Stimulated activated CD4-positive, alpha-beta T cell treated with anti-CD3 and anti-CD28 coated beads, Interleukin-2, amount 100 ng/mL, for 24 hours (primary cell): ENCODE data around the gene GID8.

Experiments
- DNase-seq, 2 donors: peaks; one replicate each; pipeline ENCODE4 v3.0.0-alpha.2; 2020

The GID8 gene

DNA sequence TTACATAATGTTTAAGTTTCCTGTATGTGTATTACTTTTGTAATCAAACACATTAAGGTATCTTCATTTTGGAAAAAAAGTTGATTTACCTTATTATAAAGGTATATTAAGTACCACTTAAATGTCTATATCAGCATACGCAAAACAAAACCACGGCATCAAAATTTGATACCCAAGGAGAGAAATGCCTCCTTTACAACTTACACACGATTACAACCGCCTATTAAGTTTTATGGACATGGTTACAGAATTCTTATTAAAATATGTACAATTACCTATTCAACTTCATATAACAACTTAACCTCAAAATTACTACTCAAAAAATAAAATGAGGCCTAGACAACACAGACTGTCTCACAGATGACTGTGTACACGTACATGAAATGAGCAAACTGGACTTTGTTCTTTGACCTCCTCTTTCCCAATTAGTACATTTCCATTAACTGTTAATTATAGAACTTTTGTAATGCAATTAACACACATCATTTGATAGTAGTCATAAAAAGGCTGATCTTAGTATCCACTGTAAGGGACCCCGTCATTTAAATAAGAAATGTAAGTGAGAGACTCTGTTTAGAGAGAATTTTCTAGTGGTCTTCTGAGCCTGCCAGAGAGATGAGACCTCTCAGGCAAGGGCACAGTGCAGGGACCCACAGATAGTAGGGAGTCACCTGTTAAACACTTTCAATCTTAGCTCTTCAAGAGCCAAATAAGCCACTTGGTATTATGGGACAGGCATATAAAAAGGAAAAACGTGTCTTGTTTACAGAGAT lies 14.1 kb upstream of the GID8 start:
- DNase-seq: no peak

DNA sequence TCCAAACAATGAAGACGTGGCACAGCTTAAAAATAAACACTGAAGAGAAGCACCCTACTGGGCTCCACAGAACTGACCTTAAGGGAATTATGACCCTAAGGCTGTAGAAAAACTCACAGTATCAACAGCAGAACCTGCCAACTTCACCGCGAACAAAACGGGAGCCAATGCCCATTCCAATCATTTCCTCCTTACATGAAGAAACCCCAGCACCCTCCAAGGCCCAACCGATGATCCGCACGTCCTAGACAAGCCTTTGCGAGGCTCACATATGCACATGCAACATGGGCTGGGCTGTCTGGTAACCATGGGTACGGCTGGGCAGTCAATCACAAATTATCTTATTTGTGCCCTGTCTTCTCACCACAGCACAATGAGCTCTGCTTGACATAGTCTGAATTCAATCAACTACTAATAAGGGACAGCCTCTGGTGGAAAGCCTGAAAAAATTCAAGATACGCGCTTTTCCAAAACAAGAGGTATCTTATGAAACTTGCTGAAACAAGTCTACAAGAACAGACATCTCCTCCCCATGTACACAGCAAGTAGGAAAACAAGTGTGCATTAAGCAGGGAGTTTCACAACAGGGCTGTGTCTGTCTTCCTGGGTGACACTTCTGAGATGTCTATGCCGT lies 13.4 kb upstream of the GID8 start:
- peak in 1 of 2 donors; percentile 29 for DNase-seq

GRCh38 chr20:62925076-62925419 lies 12.9 kb upstream of the GID8 start:
- no peak for DNase-seq

DNA sequence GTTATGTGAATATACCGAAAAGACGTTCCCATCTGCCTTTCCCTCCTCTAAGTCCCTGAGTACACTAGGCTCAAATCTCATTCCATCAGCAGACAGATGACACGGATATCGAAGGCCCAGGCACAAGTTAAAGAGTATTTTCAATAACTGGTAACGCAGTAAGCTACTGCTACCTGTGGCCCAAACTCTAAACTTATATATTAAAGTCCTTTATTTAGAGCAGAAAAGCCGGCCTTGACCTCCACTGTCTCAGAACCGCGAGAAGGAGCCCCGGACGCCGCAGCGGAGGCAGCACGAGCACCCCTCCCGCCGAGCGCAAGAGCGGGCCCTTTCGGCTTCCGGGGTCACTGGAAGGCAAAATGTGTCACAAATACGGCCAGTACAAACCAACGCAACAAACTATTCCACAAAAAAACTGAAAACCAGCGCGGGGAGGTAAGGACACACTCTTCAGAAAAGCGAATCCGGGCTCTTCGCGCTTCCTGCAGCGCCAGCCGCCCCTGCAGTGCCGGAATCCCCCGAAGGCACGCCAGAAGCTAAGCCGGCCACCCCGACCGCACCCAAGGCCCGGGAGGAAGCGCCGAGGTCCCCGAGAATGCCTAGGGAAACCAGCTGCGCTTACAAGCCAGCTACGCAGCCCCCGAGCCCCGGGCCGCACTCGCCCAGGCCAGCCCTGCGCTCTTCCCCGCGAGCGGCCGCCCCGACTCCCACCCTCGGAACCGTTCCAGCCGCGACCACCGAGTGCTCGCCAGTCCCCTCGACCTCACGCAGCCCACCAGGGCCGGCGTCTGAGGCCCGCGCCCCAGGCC lies 12.3 kb upstream of the GID8 start:
- peak; percentile 55 to 60 for DNase-seq

GRCh38 chr20:62926229-62927127 lies 11.5 kb upstream of the GID8 start, which contains the start of gene DIDO1:
Gene DIDO1 (minus strand): TSS chr20:62926505.
- DNase-seq: peak; percentile 91 to 92

GRCh38 chr20:62927128-62927705 lies 10.7 kb upstream of the GID8 start:
- DNase-seq: no peak

- DNase-seq: no peak
These were observed 9.6 kb upstream of the GID8 start for GRCh38 chr20:62928246-62928939.

DNA sequence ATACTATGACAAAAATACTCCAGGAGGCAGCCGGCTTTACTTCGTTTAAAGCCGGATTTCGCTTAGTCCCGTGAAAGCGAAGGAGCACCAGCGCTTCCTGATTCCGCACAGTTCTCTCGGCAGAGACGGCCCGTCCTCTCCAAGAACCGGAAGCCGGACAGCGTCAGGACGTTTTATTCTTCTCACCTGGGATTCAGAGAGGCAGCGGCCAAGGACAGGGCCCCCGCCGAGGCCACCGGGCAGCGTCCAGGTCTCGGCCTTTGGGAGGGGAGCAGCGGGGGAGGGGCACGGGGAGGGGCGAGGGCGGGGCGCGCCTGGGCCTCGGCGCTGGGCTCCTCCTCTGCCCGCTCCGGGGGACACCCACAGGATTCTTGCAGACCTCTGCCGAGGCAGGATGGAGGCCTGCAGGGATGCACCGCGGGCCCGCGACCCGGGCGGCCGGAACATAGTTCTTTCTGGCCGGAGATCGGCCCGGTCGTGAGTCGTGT lies 8.9 kb upstream of the GID8 start:
- peak; percentile 61 to 66 for DNase-seq

DNA sequence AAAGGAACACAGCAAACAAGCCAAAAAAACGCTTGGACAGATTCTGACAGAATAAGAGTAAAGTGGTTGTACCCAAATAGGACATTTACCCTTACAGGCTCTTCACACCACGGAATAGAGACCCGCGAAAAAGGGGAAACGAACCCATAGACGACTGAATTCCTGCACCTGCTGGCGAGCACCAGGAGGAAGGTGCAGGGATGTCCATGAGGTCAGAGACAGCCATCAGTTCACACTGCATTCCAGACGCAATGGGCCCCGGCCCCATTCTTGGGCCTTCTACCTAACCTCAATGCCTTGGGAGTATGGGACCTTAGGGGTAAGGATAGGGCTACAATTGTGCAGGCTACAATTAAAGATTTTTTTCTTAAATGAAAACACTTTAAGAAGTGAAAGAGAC lies 6.5 kb upstream of the GID8 start:
- DNase-seq: no peak

DNA sequence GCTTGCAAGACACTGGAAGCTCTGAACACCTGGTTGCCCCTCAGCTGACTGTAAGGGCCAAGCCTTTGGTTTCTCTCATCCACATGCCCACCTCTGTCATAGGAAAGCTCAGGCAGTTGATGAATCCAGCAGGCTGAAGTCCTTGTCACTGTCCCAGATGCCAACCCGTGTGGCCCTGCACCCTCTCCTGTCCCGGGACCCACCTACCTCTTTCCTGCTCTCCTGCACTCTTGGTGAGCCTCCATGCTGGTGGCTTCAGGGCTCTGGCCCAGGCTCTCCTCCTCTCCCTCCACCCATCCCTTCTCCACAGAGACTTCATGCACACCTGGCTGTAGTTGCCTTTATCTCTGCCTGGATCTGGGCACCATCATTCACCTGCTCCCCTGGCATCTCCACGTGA lies 4.0 kb upstream of the GID8 start:
- no peak for DNase-seq

DNA sequence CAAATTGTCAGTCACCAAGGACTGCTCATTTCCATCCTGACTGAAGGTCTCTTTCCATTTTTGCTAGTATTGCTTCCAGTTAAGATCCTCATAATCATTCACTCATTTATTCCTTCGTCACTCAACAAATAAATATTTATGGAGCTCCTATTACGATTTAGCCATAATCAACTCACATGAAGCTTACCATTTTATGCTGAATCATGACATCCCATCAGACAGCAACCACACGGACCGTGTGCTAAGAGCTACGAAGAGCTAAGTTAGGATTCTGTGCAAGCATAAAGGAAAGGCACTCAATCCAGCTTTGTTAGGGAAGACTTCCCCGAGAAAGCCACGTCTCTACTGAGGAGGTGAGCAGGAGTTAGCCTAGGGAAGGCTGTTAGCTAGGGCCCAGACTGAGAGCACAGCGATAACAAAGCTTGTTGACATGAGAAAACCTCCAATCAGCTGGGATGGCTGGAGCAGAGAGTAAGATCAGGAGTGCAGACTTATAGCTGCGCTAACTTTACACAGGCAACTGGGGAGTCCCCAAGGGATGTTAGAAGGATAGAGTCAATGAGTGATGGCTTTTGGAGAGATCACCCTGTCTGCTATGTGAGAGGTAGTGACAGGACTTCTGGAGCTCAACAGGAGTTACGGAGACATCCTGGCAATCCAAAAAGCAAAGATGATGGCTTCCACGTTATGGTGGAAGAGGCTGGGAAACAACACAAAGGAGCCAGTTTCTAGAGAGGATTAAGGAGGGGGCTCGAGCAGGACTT lies 2.6 kb upstream of the GID8 start:
- DNase-seq: no peak

DNA sequence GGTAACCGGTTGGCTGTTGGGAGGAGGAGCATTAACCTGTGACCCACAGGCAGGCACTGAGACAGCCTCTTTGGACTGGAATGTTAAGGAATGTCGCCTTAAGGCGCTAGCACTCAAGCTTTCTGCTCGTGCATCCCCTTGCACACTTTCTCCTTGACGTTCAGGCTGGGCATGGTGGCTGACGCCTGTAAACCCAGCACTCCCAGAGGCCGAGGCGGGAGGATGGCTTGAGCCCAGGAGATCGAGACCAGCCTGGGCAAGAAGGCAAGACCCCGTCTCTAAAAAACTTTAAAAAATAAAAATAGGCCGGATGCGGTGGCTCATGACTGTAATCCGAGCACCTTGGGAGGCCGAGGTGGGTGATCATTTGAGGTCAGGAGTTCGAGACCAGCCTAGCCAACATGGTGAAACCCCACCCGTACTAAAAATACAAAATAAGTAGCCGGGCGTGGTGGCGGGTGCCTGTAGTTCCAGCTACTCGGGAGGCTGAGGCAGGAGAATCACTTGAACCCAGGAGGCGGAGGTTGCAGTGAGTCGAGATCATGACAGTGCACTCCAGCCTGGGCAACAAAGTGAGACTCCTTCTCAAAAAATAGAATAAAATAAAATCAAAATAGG lies 1.9 kb upstream of the GID8 start:
- no peak for DNase-seq

DNA sequence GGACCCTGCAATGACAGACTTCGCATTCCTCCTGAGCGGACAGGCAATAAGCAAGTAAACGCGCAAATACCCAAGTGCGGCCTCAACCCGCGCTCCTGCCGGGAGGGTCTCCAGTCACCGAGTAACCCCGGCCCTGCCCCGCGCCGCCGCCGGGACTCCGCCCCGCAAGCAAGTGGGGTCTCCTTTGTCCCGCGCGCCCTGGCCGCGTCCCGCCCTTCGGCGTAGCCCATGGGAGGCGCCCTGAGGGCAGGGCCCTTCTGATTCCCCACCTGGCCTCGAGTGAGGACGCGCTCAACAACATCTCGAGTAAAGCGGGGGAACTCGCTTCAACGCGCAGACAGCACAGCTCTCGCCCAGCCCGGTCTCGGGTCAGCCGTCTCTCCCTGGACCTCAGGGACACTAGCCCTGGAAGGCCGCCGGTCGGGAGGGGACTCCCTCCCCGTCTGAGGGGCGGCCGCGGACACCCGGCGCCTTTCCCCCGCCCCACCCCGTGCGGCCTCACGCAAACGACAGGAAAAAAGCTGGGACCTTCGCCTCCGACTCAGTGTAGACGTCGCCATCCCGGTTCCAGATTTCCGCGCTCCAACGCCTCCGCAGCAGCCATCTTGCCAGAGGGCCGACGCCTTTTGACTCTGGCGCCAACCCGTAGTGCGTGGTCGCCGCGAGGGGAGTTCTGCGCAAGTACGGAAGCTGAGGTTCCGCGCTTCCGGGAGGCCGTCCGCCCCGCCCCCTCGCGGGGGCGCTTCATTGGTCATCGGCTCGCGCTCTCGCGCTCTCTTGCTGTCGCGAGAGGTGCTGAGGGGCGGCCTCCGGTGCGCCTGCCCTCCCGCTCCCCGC lies 461 bp upstream of the GID8 start:
- DNase-seq: peak; percentile 97 to 98

- DNase-seq: no peak
These were observed 2.9 kb downstream of the GID8 start for GRCh38 chr20:62940875-62941274.

DNA sequence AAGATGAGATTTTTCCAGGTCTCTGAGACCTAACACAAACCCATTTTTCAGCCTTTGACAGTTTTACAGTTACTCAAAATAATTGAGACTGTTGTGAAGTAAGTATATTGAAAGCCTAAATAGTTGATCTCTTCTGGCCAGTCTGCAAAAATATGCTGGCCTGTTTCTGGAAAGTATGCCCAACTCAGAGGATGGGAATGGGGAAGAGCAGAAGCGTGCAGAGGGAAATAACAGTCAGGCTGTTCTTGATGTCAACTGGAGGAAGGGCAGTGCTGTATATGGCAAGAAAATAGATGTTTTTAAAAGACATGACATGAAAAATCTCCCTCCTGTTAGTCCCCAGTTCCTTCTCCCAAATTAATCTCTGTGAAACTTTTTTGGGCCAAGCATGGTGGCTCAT lies 3.8 kb downstream of the GID8 start:
- DNase-seq: no peak

DNA sequence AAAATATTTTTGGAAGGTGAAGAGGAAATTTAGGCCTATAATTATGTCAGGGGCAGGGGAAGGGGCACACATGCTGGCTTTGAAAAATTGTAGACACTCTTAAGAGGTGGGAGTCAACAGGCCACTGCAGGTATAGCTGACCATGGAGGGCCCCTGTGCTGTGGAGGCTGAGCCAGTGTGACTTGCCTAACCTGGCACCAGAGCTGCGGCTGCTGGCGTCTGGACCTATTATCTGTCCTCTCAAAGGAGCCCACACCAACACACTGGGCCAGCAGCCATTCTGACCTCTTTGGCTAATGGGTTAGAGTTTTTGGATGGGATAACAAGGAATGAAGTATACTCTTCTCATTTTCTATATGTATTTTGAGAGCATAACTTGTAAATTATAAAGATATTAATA lies 4.5 kb downstream of the GID8 start:
- no peak for DNase-seq

- no peak for DNase-seq
These were observed 5.4 kb downstream of the GID8 start for GRCh38 chr20:62943396-62943795.

- DNase-seq: no peak
These were observed 6.2 kb downstream of the GID8 start for GRCh38 chr20:62944184-62944583.

- no peak for DNase-seq
These were observed 6.8 kb downstream of the GID8 start for GRCh38 chr20:62944746-62945145.
